ENCODE results near the gene RAD51C.
"Not testable (repeated sequence)": the region's sequence is repeated elsewhere in the genome, so short reads cannot be mapped to it uniquely, and the experiment has no call there.

Gene RAD51C

DNA sequence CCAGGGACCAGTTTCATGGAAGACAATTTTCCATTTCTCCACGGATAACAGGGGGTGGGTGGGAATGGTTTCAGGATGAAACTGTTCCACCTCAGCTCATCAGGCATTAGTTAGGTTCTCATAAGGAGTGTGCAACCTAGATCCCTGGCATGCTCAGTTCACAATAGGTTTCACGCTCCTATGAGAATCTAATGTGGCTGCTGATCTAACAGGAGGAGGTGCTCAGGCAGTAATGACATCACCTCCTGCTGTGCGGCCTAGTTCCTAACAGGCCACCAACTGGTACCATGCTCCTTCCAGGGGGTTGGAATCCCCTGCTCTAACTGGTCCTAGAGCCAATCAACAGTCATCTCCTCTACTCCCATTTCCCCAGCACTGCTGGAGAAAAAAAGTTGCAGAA is 20.4 kb upstream of the RAD51C start:
- TF ChIP-seq, protein P1, sequence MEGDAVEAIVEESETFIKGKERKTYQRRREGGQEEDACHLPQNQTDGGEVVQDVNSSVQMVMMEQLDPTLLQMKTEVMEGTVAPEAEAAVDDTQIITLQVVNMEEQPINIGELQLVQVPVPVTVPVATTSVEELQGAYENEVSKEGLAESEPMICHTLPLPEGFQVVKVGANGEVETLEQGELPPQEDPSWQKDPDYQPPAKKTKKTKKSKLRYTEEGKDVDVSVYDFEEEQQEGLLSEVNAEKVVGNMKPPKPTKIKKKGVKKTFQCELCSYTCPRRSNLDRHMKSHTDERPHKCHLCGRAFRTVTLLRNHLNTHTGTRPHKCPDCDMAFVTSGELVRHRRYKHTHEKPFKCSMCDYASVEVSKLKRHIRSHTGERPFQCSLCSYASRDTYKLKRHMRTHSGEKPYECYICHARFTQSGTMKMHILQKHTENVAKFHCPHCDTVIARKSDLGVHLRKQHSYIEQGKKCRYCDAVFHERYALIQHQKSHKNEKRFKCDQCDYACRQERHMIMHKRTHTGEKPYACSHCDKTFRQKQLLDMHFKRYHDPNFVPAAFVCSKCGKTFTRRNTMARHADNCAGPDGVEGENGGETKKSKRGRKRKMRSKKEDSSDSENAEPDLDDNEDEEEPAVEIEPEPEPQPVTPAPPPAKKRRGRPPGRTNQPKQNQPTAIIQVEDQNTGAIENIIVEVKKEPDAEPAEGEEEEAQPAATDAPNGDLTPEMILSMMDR (IDR thresholded peaks at IDR 0.05; ENCODE audit: borderline replicate concordance, insufficient read depth, low read depth, low read length): no peak
- no peak overlapping the region for H3K4me3 ChIP-seq (ENCODE audit: low read depth, low read length)

GRCh38 chr17:58677194-58677880 is 15.1 kb upstream of the RAD51C start:
- no peak overlapping the region for H3K4me3 ChIP-seq (ENCODE audit: low read depth, low read length)
- TF ChIP-seq, protein P1 (IDR thresholded peaks at IDR 0.05; ENCODE audit: borderline replicate concordance, insufficient read depth, low read depth, low read length): no peak

DNA sequence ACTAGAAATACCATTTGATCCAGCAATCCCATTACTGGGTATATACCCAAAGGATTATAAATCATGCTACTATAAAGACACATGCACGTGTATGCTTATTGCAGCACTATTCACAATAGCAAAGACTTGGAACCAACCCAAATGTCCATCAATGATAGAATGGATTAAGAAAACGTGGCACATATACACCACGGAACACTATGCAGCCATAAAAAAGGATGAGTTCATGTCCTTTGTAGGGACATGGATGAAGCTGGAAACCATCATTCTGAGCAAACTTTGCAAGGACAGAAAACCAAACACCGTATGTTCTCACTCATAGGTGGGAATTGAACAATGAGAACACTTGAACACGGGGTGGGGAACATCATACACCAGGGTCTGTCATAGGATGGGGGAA is 14.1 kb upstream of the RAD51C start:
- H3K4me3 ChIP-seq (ENCODE audit: low read depth, low read length): not testable (repeated sequence)

- no peak overlapping the region for H3K4me3 ChIP-seq (ENCODE audit: low read depth, low read length)
Observed at GRCh38 chr17:58679263-58680037, 13.0 kb upstream of the RAD51C start.

GRCh38 chr17:58680038-58680369 is 12.4 kb upstream of the RAD51C start:
- TF ChIP-seq, protein P1 (IDR thresholded peaks at IDR 0.05; ENCODE audit: borderline replicate concordance, insufficient read depth, low read depth, low read length): no peak

More at GRCh38 chr17:58679263-58680037, 13.0 kb upstream of the RAD51C start:
- TF ChIP-seq, protein P1 (IDR thresholded peaks at IDR 0.05; ENCODE audit: borderline replicate concordance, insufficient read depth, low read depth, low read length): no peak

DNA sequence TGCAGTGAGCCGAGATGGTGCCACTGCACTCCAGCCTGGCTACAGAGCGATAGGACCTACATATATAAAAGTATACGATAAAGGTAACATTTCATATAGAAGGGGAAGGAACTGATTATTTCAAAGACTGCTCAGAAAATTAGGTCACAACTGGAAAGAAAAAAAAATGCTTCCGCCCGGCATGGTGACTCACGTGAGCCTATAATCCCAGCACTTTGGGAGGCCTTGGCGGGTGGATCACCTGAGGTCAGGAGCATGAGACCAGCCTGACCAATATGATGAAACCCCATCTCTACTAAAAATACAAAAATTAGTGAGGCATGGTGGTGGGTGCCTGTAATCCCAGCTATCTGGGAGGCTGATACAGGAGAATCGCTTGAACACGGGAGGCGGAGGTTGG is 8.4 kb upstream of the RAD51C start:
- TF ChIP-seq, protein P1 (IDR thresholded peaks at IDR 0.05; ENCODE audit: borderline replicate concordance, insufficient read depth, low read depth, low read length): no peak
- H3K4me3 ChIP-seq (ENCODE audit: low read depth, low read length): no peak overlapping the region

More at GRCh38 chr17:58680038-58680369, 12.4 kb upstream of the RAD51C start:
- H3K4me3 ChIP-seq (ENCODE audit: low read depth, low read length): no peak overlapping the region

- not testable (repeated sequence) for H3K4me3 ChIP-seq (ENCODE audit: low read depth, low read length)
Observed at GRCh38 chr17:58684462-58684861, 7.9 kb upstream of the RAD51C start.

DNA sequence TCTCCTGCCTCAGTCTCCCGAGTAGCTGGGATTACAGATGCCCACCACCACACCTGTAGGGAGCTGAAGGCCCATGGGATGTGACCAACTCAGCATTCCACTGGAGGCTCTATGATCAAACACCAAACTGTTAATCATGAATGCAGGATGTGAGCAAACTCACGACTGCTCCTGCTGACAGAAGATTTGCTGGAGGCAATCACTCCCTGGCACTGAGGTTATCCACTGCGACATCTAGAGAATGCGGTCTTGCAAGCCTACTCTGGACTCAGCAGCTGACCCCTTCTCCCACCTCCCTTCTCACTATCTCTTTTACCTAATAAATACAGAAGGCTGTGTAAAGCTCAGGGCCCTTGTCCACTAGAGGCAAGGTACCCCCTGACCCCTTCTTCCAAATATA is 5.4 kb upstream of the RAD51C start:
- no peak overlapping the region for H3K4me3 ChIP-seq (ENCODE audit: low read depth, low read length)
- TF ChIP-seq, protein P1 (IDR thresholded peaks at IDR 0.05; ENCODE audit: borderline replicate concordance, insufficient read depth, low read depth, low read length): no peak

Data from GM12875 (cell line).